Amygdala (tissue), 56 donors: ENCODE results near the gene VWA7.
"Not testable (repeated sequence)": the region's sequence is repeated elsewhere in the genome, so short reads cannot be mapped to it uniquely, and the experiment has no call there.

Source experiments
- DNase-seq, 56 donors: peaks; one replicate each; lab custom pipeline; 2025; lab: John Stamatoyannopoulos, UW

Gene VWA7

DNA sequence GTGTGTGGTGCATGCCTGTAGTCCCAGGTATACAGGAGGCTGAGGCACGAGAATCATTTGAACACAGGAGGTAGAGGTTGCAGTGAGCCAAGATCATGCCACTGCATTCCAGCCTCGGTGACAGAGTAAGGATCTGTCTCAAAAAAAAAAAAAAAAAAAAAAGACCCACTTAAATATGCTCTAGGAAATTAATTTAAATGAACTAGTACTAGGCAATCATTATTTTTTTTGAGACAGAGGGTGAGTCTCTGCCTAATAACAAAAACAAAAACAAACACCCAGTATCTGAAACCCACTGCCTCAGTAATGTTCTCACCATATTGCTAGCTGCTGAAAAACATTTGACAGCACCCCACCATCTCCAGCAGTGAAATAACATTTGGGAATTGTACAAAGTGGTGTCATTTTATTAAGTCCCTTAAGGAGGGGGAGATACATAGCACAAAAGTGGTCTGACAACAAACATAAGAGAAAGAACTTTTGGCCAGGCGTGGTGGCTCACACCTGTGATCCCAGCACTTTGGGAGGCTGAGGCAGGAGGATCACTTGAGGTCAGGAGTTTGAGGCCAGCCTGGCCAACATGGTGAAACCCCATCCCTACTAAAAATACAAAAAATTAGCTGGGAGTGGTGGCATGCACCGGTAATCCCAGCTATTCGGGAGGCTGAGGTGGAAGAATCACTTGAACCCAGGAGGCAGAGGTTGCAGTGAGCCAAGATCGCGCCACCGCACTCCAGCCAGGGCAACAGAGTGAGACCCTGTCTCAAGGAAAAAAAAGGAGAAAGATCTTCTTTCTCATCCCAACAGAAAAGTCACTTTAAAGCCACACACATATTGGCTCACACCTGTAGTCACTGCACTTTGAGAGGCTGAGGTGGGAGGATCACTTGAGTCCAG lies 24.2 kb upstream of the VWA7 start:
- DNase-seq = not testable (repeated sequence)

DNA sequence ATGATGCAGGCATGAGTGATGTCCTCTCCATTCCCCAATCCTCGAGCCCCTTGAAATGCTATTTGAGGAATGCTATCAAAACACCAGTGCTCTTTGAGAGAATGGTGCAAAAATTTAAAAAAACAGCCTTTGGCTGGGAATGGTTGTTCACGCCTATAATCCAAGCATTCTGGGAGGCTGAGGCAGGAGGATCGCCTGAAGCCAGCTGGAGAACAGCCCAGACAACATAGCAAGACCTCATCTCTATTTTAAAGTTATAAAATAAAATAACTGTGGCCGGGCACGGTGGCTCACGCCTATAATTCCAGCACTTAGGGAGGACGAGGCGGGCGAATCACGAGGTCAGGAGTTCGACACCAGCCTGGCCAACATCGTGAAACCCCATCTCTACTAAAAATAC lies 22.7 kb upstream of the VWA7 start:
- DNase-seq = no peak

DNA sequence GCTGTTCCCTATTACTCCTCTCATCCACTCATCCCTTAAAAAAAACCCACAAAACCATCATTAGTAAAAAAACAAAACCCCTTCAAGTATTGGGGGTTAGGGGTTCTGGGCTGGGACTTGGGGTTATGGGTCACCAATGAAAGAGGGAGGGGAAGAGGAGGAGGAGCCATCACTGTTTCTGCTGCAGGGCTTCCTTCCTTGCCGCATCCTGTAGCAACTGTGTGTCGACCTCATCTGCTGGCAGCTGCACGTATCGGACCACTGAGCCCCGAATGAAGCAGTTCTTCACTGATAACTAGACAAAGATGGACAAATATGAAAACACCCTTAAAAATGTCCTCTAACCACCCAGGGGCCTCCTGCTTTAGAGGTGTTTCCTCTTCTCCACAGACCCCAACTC lies 20.5 kb upstream of the VWA7 start:
- DNase-seq = no peak

DNA sequence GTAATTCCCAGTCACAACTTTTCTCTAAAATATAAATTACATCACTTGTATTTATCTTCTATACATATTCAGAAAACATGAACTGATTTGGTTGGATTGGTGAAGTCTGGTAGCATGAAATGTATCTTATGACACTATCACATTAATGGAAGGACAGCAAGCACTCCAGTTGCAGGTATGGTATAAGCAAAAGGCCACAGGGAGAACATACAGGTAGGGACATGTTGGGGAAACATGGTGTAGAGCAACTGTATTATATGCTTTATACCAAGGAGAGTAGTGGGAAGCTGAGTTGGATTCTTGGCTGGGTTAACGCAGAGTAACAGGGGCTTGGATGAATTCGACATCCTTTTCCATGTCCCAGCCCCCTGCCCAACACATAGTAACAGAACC lies 19.9 kb upstream of the VWA7 start:
- no peak for DNase-seq

DNA sequence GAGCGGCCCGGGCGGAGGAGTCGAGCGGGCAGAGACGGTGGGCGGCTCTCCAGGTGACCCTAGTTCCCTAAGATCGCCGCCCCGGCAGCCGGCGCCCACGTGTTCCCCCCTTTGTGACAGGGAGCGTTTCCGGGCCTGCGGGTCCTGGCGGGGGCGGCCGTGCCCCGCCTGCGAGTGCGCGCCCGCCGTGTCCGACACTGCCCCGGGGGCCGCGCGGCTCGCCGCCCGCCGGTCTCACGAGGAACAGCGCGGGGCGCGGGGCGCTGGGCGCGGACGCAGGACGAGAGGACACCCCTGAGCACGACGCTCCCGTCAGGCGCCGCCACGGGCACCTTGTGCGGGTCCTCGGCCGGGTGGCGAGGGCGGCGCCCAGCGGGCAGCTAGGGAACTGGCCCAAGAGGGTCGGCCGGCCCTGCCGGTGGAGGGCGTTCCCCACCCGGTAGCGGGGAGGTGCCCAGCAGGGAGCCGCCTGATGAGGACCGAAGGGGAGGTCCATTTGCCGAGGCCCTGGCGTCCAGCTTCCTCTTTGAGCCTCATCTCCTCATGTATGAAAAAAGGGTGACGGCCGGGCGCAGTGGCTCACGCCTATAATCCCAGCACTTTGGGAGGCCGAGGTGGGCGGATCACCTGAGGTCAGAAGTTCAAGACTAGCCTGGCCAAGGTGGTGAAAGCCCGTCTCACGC lies 18.6 kb upstream of the VWA7 start, which contains the start of gene VARS1:
Gene VARS1 (minus strand): TSS at position 137 of the 683 bp plus-strand sequence. CDS start 535 bp downstream, outside the sequence.
- DNase-seq = peak in 54 of 56 donors; percentile 47 to 89 (median 80)

DNA sequence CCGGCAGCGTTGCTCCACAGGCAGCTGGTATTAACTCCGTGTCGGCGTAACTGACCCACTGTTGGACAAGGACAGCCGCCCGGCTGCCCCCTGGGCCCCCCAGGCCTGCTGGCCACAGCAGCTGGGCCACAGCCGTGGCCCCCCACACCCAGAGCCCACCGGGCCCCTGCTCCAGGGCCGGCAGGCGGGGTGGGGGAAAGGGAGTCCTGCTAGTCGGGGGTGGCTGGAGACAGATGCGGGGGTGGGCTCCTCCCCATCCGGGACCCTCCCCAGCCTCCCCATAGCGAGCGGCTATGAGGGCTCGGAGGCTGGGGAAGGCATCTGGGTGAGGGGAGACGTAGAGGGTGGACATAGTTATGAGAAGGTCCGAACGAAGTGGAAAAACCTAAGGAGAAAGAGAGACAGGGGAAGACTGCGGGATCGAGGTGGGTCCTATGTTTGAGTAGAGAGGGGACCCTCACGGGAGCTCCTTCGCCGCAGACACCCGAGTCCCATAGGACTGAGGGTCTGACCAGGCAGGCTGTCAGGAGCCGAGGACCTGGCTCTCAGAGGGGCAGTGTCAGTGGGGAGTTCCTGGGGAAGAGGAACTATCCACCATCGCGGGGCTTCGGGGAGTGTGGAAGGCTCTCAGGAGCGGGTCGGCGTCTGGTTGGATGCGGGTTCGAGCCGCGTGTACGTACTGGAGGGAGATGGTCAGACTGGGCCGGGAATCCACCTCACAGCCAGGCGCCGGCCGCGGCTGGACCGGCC lies 17.9 kb upstream of the VWA7 start:
- DNase-seq = peak in 4 of 56 donors; percentile 58 to 63 (median 59)

DNA sequence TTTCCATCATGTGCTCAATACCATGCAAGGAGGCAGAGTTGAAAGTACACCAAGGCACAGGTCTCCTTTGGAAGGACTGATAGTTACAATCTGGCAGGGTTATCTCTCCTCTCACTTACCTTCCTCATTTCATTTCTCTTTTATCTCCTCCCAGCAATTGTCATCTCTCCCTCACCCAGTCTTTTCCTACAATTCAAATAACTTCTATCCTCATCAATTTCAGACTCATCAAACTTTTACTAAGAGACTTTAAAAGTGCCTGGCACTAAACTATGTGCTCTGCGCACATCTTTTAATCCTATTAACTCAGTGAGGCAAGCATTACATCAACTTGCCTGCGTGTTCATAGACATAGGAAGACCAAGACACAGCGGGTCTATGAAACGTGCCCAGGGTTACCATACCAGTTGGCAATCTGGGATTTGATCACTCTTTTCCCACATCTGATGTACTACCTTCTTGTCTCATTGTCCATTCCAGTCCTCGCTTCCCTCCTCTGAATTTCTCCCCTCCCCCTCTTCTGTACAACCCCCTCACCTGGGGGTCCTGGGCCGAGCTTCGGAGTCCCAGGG lies 17.3 kb upstream of the VWA7 start:
- peak in 1 of 56 donors; percentile 8 for DNase-seq

DNA sequence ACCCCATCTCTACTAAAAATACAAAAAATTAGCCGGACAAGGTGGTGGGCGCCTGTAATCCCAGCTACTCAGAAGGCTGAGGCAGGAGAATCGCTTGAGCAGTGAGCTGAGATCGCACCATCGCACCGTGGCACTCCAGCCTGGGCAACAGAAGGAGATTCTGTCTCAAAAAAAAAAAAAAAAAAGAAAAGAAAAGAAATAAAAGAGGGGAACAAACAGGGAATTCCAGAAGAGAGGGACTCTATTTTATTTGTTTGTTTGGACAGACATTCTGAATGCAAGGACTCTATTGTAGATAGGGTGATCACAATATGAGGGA lies 16.8 kb upstream of the VWA7 start:
- DNase-seq = not testable (repeated sequence)

DNA sequence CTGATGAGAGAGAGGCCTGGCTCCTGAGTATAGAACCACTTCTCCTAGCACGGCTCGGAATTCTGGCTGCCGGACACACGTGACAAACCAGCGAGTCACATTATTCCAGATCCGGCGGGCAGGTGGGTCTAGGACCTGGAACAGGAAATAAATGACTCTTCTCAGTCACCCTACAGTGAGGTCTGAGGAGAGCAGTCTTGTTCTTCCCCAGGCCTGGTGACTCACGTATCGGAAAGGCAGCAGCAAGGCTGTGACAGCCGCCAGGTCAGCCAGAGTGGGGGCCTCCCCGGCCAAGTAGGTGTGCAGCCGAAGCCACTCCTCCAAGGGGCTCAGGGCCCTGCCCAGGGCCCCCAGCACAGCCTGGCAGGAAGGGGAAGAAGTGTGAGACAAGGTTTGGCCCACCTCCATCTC lies 15.6 kb upstream of the VWA7 start:
- DNase-seq = no peak

DNA sequence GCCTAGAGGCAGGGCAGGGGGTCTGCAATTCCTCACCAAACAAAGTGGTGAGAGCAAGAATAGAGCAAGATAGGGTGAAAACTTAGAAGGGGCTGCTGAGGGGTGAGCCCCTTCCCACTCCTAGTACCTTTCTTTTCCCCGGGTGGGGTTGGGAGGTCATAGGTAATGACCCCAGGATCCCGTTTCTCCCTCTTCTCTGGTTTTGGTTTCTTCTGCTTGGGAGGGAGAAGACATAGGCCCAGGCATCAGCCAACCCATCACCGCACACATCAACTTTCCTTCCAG lies 14.9 kb upstream of the VWA7 start:
- DNase-seq = no peak

DNA sequence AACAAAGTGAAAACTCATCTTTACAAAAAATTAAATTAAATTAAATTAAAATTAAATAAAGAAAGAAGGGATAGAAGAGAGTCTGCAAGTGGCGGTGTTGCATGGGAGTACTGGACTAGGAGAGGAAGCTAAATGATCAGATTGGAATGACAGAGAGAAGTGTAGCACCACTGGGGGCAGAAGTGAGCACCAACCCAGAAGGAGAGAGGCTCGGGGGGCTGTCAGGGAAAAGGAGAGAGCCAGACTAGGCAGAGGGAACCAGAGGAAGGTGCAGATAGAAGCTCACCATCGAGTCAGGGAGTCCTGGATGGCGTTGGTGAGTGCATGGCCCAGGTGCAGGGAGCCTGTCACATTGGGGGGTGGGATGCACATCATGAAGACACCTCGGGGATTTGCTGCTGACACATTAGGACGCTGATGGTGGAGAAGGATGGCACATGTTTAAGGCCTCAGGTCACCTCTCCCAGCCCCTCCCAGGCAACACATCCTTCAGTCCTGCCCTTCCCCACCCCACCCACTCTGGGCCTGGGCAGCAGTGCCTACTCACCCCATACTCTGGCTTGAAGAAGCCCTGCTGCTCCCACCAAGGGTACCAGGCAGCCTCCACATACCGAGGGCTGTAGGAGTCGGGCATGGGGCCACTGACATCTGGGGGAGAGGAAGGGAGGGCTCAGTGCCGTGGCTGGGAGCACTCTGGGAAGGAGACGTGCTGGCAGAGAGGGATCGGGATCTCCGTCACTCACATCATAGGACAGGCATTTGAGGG lies 14.4 kb upstream of the VWA7 start:
- peak in 14 of 56 donors; percentile 11 to 65 (median 20) for DNase-seq

DNA sequence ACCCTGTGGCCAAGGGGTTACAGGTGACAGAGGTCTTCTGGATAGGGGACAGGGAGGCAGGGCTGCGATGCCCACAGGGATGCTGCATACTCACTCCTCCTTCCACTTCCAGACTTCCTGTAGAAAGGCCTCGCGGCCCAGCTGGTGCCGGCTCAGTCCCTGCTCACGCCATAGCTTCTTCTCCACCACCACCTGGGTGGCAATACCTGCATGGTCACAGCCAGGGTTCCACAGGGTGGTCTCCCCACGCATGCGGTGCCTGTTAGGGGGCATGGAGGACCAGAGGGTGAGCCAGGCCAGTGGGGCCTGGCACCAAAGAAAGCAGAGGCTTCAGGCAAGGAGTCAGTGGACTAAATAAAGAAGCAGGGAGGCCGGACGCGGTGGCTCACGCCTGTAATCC lies 8.3 kb upstream of the VWA7 start:
- no peak for DNase-seq

DNA sequence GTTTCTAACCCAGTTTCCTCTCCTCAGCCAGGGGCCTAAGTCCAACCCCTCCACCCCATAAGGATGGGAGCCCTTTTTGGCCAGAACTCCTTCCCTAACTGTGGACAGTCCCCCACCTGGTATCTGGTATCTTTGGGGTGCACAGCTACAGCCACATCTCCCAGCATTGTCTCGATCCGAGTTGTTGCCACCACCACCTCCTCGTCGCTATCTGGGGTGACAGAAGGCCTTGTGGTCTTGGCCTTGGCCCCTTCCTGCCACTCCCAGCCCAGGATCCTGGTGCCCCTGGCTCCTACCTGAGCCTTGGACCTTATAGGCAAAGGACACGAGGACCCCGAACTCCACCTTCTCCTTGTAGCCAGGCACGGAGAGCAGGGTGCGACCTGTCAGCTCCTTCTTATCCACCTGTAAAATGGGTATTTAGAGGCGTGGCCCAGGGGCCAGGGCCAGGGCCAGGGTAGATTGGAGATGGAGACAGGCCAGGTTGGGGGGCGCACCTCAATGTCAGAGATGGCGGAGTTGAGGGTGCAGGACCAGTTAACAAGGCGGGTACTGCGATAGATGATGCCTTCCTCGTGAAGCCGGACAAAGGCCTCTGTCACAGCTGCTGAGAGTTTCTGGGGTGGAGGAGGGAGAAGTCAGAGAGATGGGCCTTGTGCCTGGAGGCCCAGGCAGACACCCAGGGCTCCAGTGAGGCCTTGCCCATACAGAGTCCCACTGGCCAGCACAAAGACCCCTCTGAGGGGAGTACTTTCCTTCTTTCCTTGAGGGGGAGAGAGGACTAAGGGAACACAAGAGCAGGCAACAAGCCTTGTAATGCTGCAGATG lies 7.2 kb upstream of the VWA7 start:
- peak in 2 of 56 donors; percentile 18 for DNase-seq

DNA sequence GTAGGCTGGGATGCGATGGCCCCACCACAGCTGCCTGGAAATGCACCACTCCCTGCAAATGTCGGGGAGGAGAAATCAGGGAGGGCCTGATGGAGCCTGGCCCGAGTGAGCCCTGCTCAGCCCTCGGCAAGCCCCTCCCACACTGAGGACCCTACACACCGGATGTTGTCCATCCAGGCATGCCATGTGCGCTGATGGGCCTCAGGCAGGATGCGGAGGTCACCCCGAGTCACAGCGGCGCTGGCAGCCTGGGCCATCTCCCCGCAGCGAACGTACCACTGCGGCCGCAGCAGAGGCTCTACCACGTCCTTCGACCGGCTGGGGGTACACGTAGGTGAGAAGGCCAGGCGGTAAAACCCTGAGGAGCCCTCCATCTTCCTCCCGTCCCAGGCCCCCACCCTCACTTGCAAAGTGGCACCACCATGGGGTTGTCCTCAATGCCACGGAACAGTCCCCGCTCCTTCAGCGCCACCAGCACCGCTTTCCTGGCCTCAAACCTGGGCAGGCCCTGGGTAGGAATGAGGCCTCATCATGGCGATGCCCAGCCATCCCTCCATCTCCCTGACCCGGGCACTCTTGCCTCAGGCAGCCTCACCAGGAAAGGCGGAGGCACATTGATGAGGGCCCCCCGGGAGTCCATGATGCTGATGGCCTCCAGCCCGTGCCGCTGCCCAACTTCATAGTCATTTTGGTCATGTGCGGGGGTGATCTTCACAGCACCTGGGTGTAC lies 5.2 kb upstream of the VWA7 start:
- no peak for DNase-seq

DNA sequence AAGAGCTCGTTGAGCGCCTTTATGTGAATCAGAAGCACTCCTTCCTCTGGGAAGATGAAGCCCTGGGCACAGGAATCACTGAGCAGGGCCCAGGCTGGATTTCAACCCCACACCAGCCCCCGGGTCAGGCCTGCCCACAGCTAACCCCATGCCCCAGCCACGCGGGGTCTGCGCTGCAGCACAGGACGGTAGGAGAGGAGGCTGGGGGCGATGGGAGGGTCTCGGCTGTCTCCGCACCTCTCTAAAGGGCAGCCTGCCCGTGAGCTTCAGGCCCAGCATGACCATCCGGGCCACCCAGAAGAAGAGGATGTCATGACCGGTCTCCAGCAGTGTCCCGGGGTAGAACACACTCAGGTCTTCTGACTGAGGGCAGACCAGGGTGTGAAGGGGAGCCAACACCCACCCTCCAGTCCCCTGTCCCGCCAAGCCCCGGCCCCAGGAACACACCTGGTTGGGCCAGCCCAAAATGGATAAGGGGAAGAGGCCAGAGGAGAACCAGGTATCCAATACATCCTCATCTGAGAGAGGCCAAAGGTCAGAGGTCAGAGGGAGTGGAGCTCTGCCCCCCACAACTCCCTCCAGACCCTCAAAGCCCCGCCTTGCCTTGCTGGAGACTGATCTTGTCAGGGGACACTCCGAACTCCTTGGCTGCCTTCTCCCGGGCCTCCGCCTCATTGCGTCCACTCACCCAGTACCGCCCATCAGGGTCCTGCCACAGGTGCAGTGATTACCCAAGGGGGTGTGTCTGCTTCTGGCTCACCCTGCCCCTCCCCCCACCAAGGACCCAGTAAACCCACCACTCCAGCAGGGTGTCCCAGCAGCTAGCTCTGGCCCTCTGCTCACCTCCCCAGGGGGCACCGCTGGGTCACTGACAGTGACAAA lies 4.4 kb upstream of the VWA7 start:
- no peak for DNase-seq

DNA sequence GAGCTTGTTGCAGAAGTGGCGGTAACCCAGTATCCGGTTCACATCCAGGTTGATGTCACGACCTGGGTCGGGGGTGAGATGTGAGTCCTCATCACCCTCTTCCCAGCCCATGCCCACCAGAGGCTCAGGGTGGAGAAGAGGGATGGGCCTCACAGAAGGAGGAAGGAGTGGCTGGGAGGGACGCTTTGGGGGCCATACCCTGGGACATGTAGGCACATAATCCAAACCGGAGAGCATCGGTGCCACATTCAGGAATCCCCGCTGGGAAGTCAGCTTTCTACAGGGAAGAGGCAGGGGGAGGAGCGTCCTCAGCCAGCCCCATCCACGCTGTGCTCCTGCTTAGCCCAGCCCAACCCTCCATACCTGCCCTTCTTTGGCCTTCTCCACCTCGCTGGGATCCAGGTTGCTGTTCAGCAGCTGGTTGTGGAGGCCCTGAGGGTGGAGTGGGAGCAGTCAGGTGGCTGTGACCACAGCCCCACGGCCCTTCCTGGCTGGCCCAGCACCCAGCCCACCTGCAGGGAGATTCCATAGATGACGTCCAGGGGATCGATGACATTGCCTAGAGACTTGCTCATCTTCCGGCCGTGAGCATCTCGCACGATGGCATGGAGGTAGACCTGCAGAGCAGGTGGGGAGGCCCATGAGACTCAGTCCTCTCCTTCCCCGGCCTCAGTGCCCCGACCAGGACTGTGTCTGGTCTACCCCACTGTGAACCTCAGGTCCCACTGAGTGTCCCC lies 3.5 kb upstream of the VWA7 start:
- no peak for DNase-seq

DNA sequence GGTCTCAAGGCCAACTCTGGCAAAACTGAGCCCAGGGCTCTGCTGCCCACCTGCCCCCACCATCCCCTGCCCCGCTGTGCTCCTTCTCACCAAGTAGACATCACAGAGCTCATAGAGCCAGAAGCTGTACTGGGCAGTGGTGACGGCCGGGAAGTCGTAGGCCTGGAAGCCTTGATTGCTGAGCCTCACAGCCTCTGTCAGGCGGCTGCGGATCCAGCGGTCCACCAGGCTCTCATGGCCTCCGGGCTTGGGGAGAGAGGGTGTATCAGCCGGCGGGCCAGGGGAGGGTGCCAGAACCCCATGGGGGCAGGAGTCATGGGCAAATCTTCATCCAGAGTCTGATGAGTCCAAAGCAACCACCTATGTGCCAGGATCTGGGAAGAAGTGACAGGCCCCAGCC lies 2.8 kb upstream of the VWA7 start:
- DNase-seq = no peak
